Endothelial cell (in vitro differentiated cells): ENCODE data around the gene ENPP3. TPM values are rescaled to one million over a fixed set of nuclear protein-coding genes. Genes with fewer than 3 reads are reported as not detected.

Experiments
- DNase-seq: peaks from one replicate; pipeline ENCODE4 v3.0.0; 2021; ENCODE audit warnings: low spot score
- H3K27ac Mint-ChIP-seq: one replicate; pipeline ENCODE4 v1.8.0; 2021; ENCODE audit warnings: mixed read lengths, inconsistent platforms; ENCODE audit not compliant: unreplicated experiment
- H3K27me3 Mint-ChIP-seq: one replicate; pipeline ENCODE4 v1.8.0; 2021; ENCODE audit warnings: mild to moderate bottlenecking, moderate library complexity, mixed read lengths, inconsistent platforms; ENCODE audit not compliant: unreplicated experiment
- H3K36me3 Mint-ChIP-seq: one replicate; pipeline ENCODE4 v1.8.0; 2021; ENCODE audit warnings: mild to moderate bottlenecking, low read depth, mixed read lengths, inconsistent platforms; ENCODE audit not compliant: unreplicated experiment
- H3K4me1 Mint-ChIP-seq: one replicate; pipeline ENCODE4 v1.8.0; 2021; ENCODE audit warnings: mild to moderate bottlenecking, mixed read lengths, inconsistent platforms; ENCODE audit not compliant: unreplicated experiment
- H3K4me3 Mint-ChIP-seq: one replicate; pipeline ENCODE4 v1.8.0; 2021; ENCODE audit warnings: mild to moderate bottlenecking, mixed read lengths, inconsistent platforms; ENCODE audit not compliant: unreplicated experiment
- H3K9me3 Mint-ChIP-seq: one replicate; pipeline ENCODE4 v1.8.0; 2021; ENCODE audit warnings: mixed read lengths, inconsistent platforms; ENCODE audit not compliant: unreplicated experiment
- CTCF ChIP-seq: fragments of 200-600 bp; sonication (generic); IDR thresholded peaks from one replicate; pipeline ENCODE4 v1.5.0; 2021; ENCODE audit warnings: antibody characterized with exemption; ENCODE audit not compliant: unreplicated experiment
- total RNA-seq: library from RNA; stranded (reverse); fragmentation: NEBNext Ultra II Directional; extraction: Animal tissue kit (Norgen Biotek cat#: 25700); gene quantifications from one replicate; pipeline ENCODE4 v1.2.1, GENCODE V29; 2021; ENCODE audit not compliant: unreplicated experiment

The ENPP3 gene
- total RNA-seq, 1 donor from 2014 or later, result 0.64 TPM

DNA sequence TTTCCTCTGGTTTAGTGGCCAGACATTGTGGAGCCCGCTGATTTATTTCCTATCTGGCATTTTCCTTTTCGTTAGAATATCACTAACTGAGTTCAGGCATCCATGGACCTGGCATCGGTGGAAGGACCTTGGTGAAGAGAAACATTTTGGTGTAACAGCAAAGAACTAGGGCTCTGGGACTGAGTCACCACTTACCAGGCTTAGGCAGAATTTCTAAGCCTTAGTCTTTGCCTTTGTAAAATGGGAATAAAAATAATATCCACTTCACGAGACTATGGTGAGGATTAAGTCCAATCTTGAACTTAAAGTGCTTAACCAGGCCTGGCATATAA is 128.7 kb downstream of the ENPP3 start:
- H3K4me3 Mint-ChIP-seq, result no peak overlapping the region
- H3K27ac Mint-ChIP-seq, result no peak overlapping the region
- H3K4me1 Mint-ChIP-seq, result peaks cover 12% of the 10 kb centered on the region
- H3K9me3 Mint-ChIP-seq, result no peaks in the 10 kb centered on the region
- H3K36me3 Mint-ChIP-seq, result peaks cover 3% of the 10 kb centered on the region
- peaks cover 2% of the 10 kb centered on the region for H3K27me3 Mint-ChIP-seq
- no peak for DNase-seq
- TF ChIP-seq CTCF, result no peak

GRCh38 chr6:131766631-131767030 is 129.5 kb downstream of the ENPP3 start:
- H3K27me3 Mint-ChIP-seq, result peaks cover 2% of the 10 kb centered on the region
- no peak for DNase-seq

DNA sequence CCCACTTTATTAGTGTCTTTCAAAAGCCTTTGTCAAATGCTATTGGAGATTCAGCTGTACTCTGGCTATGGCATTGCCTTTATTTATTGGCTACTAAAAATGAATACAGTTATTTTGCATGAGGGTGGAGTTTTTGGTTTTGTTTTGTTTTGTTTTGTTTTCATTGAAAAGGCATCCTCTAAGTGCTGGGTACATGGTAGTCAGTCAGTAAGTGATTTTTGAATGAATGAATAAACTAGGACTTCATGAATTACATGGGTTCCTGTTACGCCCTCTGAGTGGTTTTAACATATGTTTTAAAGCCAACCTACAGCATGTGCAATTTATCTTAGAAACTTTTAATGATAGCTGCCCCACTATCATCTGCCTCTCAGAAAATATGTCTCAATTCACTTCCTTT is 131.9 kb downstream of the ENPP3 start:
- H3K27ac Mint-ChIP-seq, result no peak overlapping the region
- no peak overlapping the region for H3K4me3 Mint-ChIP-seq
- peaks cover 12% of the 10 kb centered on the region for H3K4me1 Mint-ChIP-seq
- TF ChIP-seq CTCF, result no peak
- H3K27me3 Mint-ChIP-seq, result peaks cover 2% of the 10 kb centered on the region
- no peak for DNase-seq
- peaks cover 5% of the 10 kb centered on the region for H3K36me3 Mint-ChIP-seq
- no peaks in the 10 kb centered on the region for H3K9me3 Mint-ChIP-seq

More at GRCh38 chr6:131766631-131767030, 129.5 kb downstream of the ENPP3 start:
- Mint-ChIP-seq H3K9me3 (no peaks in the 10 kb centered on the region), H3K4me1 (peaks cover 12% of the 10 kb centered on the region), H3K36me3 (peaks cover 3% of the 10 kb centered on the region), H3K27ac (no peak overlapping the region), H3K4me3 (no peak overlapping the region)
- TF ChIP-seq CTCF, result no peak

DNA sequence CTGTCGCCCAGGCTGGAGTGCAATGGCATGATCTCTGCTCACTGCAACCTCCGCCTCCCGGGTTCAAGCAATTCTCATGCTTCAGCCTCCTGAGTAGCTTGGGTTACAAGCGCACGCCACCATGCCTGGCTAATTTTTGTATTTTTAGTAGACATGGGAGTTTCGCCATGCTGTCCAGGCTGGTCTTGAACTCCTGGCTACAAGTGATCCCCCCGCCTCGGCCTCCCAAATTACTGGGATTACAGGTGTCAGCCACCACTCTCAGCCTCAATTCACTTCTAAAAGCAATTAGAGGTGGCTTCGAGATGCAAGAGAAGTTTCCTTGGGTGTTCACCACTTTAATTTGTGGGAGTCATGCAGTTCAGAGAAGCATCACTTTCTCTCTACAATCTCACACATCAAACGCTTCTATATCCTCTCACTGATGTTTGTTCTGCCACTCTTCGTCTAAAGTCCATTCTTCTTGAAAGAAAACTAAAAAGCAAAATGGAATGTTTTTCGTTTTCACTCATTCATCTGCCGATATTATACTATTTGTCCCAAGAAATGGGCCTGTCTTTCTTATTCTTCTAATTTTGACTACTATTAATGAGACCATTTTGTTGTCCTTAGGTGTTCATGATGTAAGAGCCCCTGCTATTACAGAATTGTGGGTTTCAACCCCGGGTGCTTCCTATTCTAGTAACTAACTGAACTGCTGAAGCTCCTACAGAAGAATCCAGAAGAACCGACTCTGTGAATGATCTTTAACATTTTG is 132.5 kb downstream of the ENPP3 start:
- no peak for TF ChIP-seq CTCF
- no peaks in the 10 kb centered on the region for H3K9me3 Mint-ChIP-seq
- H3K4me3 Mint-ChIP-seq, result no peak overlapping the region
- no peak overlapping the region for H3K27ac Mint-ChIP-seq
- peaks cover 5% of the 10 kb centered on the region for H3K36me3 Mint-ChIP-seq
- DNase-seq, result no peak
- H3K4me1 Mint-ChIP-seq, result peaks cover 12% of the 10 kb centered on the region
- peaks cover 2% of the 10 kb centered on the region for H3K27me3 Mint-ChIP-seq

DNA sequence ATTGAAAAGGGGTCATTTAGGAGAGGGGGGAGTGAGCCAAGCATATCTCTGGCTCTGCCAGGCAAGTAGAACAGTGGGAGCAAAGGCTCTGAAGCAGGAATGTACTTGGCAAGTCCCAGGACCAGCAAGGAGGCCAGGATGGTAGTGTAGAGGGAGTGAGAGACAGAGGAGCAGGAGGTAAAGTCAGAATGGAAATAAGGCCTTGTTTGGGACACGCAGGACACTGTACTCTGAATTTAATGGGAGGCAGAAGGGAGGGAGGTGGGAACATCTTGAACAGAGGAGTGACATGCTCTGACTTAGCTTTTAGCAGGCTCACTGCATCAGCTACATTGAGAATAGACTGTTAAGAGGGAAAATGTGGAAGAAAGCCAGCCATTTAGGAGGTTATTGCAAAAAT is 133.7 kb downstream of the ENPP3 start:
- Mint-ChIP-seq H3K9me3 (no peaks in the 10 kb centered on the region), H3K27me3 (peaks cover 2% of the 10 kb centered on the region), H3K27ac (no peak overlapping the region), H3K4me3 (no peak overlapping the region), H3K4me1 (peaks cover 1% of the 10 kb centered on the region), H3K36me3 (peaks cover 5% of the 10 kb centered on the region)
- no peak for DNase-seq
- TF ChIP-seq CTCF, result no peak
